ENCODE data around the gene TM4SF20. TPM values are rescaled to one million over a fixed set of nuclear protein-coding genes. Genes with fewer than 3 reads are reported as not detected.
A peak's percentile ranks its signal among the peaks of the same experiment; 100 is the strongest.
"Not testable (repeated sequence)": the region's sequence is repeated elsewhere in the genome, so short reads cannot be mapped to it uniquely, and the experiment has no call there.

The TM4SF20 gene
- polyA plus RNA-seq, 10 donors, result 0.27 TPM; not detected in 9

- DNase-seq, result no peak
Observed at GRCh38 chr2:227367427-227367795, 11.7 kb downstream of the TM4SF20 start.

- DNase-seq, result no peak
Observed at GRCh38 chr2:227366769-227367426, 12.2 kb downstream of the TM4SF20 start.

- no peak for DNase-seq
Observed at GRCh38 chr2:227365833-227366232, 13.3 kb downstream of the TM4SF20 start.

- not testable (repeated sequence) for DNase-seq
Observed at GRCh38 chr2:227364585-227365263, 14.4 kb downstream of the TM4SF20 start.

GRCh38 chr2:227363756-227364155 lies 15.3 kb downstream of the TM4SF20 start:
- no peak for DNase-seq

GRCh38 chr2:227360351-227360750 lies 18.8 kb downstream of the TM4SF20 start:
- DNase-seq, result no peak

GRCh38 chr2:227351639-227352038 lies 27.5 kb downstream of the TM4SF20 start:
- no peak for DNase-seq

- no peak for DNase-seq
Observed at GRCh38 chr2:227349989-227350612, 29.0 kb downstream of the TM4SF20 start.

- no peak for DNase-seq
Observed at GRCh38 chr2:227348324-227348723, 30.8 kb downstream of the TM4SF20 start.

GRCh38 chr2:227347117-227347516 lies 32.0 kb downstream of the TM4SF20 start:
- DNase-seq, result no peak

- no peak for DNase-seq
Observed at GRCh38 chr2:227344231-227344630, 34.9 kb downstream of the TM4SF20 start.

- DNase-seq, result no peak
Observed at GRCh38 chr2:227341553-227341952, 37.6 kb downstream of the TM4SF20 start.

- no peak for DNase-seq
Observed at GRCh38 chr2:227340106-227340505, 39.0 kb downstream of the TM4SF20 start.

- no peak for DNase-seq
Observed at GRCh38 chr2:227339098-227339599, 40.0 kb downstream of the TM4SF20 start.

GRCh38 chr2:227337442-227337841 lies 41.7 kb downstream of the TM4SF20 start:
- no peak for DNase-seq

GRCh38 chr2:227335713-227336112 lies 43.4 kb downstream of the TM4SF20 start:
- no peak for DNase-seq

GRCh38 chr2:227326783-227327182 lies 52.3 kb downstream of the TM4SF20 start:
- no peak for DNase-seq

GRCh38 chr2:227325839-227326195 lies 53.3 kb downstream of the TM4SF20 start:
- DNase-seq, result peak in 2 of 3 donors; percentile 33 to 44

- peak; percentile 93 to 97 (median 97) for DNase-seq
Observed at GRCh38 chr2:227324995-227325838, 53.9 kb downstream of the TM4SF20 start, which contains the start of gene MFF. TSS of gene MFF (plus strand) at chr2:227325251. CDS start at chr2:227330666, 5,415 bp downstream.

- no peak for DNase-seq
Observed at GRCh38 chr2:227324642-227324994, 54.5 kb downstream of the TM4SF20 start.

- DNase-seq, result no peak
Observed at GRCh38 chr2:227323818-227324217, 55.3 kb downstream of the TM4SF20 start.

All from muscle of back (tissue), 11 donors.